GM19238 (cell line): Measurements from ENCODE around the gene EIF4E1B.

ENCODE experiments used
- DNase-seq: peaks from one replicate; pipeline ENCODE4 v3.0.0; 2011; ENCODE audit warnings: low spot score; ENCODE audit not compliant: insufficient read length

Gene EIF4E1B

DNA sequence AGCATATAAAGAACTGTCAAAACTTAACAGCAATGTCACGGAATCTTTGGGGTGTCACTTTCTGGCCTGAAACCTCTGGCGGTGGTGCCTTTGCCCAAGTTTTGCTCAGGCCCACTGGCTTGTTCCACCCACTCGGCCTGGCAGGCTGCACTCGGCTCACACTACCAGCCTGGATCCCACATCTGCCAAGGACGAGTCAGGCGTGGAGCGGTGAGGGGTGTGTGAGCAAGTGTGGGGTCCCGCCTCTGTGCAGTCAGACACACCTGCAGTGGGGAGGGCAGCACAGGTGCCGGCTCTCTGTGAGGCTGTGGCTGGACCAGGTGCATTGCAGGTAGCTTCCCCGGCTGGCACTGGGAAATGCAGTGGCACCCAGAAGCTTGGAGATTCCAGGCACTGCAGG, 56.8 kb downstream of the EIF4E1B start:
- no peak for DNase-seq

DNA sequence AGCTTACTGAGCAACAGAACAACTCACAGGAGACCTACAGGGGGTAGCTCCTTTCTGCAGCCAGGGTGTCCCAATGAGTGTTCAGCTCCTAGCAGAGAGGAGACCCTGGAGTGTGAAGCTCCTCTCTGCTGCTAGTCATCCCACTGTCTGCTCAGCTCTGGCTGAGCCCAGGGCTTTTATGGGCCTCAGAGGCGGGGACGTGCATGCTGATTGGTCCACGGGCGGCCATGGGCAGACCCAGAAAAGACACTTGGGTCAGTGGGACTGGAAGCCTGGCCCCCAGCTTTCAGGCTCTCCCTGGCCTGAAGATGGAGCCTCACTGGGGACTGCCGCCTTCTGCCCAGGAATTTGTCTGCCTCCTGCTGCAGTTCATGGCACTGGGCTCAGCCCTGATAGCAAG, 57.4 kb downstream of the EIF4E1B start:
- DNase-seq = no peak

DNA sequence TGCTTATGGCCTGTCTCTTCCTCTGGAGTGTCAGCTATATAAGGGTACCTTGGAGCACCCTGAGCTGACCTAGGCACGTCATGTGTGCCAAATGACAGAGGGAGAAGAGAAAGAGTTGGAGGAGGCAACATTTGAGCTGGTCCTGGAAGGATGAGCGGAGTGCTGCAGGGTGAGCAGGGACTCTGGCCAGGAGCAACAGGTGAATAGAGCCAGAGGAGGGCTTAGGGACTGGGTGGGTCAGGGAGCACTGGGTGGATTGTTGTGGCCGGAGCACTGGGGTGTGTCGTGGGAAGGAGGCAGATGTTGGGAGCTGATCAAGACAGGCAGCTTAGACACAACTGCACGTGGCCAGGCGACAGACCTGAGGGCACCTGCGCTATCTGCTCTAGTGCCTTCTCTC, 60.4 kb downstream of the EIF4E1B start:
- DNase-seq = no peak

DNA sequence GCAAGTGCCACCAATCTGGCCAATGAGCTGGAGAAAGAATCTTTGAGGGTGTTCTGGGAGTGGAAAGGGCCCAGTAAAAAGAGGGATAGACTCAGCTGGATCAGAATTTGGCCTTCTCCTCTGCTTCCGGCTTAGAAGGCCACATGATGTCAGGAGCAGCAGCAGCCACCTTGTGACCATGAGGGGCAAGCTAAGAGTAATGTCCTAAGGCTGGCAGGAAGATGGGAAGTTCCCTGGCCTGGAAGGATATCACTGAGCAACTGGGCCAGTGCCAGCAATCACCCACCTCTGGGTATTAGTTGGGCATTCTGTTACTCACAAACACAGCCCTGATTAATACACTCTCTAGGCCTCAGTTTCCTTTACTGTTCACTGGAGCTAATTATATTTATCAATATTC, 61.0 kb downstream of the EIF4E1B start:
- no peak for DNase-seq

DNA sequence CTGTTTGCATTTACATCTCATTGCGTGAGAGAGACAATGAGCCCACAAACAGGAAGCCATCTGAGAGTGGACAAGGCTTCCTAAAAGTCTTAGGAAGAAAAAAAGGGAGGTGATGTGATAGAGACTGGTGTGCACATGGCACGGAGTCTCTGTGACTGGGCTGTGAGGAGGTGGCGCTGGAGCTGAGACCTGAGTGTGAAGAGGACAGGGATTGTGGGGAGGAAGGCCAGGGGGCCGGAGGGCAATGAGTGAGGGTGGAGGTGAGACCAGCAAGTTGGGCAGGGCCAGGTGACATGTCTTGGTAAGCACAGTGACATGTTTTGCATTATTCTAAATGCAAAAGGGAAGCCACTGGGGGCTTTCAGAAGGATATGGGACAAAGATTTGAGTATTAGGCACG, 61.9 kb downstream of the EIF4E1B start:
- DNase-seq = no peak

DNA sequence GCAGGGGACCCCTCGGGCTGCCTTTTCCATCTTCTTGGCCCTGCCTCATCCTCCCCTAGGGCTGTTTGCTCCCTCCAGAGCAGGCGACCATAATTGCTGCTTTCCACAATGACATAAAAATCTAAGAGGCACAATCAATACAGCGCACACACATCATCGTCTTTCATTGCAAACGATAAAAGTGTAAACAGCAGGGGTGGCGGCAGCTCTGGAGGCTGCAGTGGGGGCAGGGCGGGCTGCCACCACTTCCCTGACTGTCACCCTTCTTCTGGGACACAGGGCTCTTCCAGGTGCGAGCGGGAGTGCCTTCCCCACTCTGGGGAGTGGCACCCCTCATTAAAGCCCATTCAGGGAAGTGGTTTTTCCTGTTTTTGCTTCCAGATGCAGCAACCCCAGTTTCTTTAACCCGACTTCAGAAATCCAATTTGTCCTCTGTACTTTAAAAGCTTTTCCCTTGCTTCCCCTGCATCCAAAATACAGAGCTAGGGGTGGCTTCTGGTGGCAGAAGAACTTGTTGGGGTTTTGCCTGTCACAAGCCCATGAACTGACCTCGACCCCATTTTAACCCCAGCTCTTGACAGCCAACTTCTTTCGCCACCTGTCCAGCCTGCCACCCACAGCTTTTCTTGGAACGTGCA, 62.5 kb downstream of the EIF4E1B start:
- DNase-seq = no peak

DNA sequence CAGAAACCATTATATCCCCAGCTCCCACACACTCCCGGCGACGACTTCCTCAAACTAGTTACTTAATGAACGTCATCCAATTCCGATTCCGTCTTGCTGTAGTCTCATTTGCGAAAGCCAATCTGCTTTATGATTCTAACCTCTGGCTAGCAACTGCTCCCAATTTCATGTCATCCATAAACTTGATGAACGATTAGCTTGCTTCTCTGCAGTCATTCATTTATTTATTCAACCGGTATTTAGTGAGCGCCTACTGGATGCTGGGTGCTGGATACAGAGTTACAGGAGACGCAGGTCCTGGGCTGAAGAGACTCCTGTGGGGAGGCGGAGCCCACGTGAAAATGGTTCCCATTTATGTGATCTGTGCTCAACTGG, 63.0 kb downstream of the EIF4E1B start:
- DNase-seq = no peak

DNA sequence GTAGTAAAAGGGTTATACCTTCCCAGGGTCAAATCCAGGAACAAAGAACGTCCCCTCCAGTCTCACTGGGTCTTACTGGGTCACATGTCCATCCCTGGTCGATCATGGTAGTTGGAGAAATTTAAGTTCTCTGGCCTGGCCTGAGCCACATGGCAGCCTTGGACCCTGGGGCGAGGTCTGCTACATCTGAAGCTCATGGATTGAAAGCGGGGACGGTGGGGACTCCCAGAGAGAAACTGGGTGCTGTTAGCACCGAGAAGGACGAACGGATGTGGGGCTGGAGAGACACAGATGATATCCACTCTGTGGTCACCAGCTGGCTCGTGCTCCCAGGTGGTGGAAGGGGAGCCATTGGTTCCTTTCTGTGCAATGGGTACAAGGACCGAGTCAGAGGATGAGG, 63.7 kb downstream of the EIF4E1B start:
- DNase-seq = no peak

DNA sequence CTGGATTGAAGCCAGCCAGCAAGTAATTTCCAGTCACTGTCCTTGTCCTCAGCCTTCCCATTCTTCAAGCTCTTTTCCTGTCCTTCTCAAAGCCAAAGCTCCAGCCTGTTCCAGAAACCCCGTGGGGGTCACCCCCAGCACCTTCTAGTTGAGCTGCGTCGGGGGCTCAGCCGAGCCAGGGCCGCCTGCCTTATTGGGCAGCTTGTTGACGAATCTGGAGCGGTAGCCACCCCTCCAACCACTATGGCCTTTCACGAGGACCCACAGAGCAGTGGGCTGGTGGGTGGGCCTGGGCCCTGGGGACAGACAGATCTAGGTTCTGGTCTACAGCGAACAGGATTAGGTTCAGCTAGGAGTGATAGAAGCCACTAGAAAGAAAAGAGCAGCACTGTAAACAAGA, 64.2 kb downstream of the EIF4E1B start:
- DNase-seq = no peak

DNA sequence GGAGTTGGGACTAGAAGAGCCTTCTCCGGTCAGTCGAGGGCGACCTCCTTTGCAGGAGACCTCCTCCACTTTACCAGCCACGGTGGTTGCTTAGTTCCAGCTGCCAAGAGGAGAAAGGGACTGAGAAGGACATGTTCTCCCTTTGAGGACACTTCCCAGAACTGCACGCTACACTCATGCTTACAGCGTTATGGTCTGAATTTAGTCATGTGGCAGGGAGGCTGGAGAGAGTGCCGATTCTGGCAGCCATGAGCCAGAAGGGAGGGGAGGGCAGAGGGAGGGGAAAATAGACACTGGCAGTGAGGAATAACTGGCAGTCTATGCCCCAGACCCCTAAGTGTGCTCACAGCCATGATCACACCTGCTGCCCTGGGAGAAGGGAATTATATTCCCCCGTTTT, 64.6 kb downstream of the EIF4E1B start:
- no peak for DNase-seq
